Stimulated activated CD8-positive, alpha-beta memory T cell treated with anti-CD3 and anti-CD28 coated beads, Interleukin-2, amount 100 ng/mL, for 1 hour (primary cell): ENCODE results near the gene CBX5.
A peak's percentile ranks its signal among the peaks of the same experiment; 100 is the strongest.
"Not testable (repeated sequence)": the region's sequence is repeated elsewhere in the genome, so short reads cannot be mapped to it uniquely, and the experiment has no call there.

Source experiments
- DNase-seq, 2 donors: peaks; one replicate each; pipeline ENCODE4 v3.0.0-alpha.2; 2020; ENCODE audit warnings: low read depth in 2 of 2

The CBX5 gene

DNA sequence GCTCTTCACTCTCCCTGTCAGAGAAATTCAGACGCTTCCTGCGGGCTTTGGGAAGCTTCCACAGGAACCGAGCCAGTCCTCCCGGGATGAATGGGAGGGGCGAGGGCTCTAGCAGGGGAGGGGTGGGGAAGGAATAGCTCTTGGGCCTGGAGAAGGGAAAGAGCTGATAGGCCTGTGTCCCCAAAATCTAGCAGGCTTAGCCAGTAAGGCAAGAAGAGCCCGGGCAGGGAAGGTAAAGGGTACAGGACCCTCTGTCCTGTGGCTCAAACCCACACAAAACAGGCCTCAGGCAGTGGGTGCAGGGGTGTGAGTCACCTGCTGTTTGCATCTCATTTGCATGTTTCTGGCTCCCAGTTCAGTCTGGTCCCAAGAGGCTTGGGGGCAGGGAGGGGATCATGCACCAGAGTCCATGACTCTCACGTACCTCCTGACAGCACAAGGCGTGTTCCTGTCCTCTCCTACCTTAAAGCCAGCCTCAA, 82.5 kb downstream of the CBX5 start:
- no peak for DNase-seq

DNA sequence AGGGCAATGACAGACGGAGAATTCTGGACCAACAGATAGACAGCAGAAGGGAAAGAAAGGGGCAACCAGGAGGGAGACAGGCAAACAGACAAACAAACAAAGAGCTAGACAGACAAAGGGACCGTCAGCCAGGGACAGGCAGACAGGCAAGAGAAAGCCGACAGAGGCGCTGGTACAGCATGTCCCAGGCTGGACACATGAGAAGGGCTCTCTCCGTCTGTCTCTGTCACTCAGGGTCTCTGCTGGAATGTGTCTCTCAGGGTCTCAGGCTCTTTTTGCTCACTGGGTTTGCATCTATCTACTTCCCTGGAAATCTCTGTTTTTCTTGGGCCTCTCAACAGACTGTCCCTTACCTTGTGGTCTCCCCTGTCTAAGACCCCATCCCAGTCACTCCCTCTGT, 82.9 kb downstream of the CBX5 start:
- DNase-seq, result no peak

DNA sequence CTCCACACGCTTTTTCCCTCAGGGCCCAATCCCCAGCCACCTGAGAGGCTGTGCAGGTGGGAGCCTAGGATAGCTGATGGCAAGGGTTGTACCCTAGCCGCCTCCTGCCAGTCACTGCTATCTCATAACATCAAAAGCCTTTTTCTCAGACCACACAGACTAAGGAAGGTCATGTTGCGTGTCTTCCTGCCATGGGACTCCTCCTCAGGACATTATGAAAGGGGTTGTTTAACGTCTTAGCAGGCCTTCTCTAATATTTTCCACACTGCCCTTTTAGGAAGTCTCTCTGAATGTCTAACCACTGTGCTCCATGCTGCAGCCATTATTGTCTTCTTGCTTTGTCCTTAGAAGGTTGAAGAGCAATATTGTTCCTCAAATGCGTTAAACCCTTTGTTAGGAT, 83.5 kb downstream of the CBX5 start:
- DNase-seq, result no peak

DNA sequence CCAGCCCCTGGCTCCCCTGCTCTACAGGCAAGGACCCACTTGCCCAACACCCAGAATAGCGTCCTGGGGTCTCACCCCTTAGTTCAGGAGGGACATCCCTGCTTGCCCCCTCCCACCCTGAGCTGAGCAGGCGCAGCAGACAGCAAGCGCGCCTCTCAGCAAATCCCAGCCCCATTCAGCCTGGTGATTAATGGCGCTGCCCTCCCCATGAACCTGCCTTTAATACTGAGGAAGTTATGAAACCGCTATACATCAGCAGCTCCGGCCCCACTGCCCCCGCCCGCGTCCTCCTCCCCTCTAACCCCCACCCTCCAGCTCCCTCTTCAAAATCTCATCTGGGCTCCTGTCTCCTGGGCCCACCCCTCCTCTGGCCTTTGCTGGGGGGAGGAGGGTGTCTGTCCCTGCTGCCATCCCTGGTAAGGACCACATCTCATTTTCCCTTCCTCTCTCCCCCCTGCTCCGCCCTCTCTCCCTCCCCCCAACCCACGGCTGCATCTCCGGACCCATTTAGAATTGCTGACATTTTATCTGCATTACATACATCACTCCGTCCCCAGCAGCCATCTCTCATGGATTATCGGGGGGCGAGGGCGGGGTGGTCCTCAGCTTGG, 84.1 kb downstream of the CBX5 start:
- DNase-seq, result no peak

DNA sequence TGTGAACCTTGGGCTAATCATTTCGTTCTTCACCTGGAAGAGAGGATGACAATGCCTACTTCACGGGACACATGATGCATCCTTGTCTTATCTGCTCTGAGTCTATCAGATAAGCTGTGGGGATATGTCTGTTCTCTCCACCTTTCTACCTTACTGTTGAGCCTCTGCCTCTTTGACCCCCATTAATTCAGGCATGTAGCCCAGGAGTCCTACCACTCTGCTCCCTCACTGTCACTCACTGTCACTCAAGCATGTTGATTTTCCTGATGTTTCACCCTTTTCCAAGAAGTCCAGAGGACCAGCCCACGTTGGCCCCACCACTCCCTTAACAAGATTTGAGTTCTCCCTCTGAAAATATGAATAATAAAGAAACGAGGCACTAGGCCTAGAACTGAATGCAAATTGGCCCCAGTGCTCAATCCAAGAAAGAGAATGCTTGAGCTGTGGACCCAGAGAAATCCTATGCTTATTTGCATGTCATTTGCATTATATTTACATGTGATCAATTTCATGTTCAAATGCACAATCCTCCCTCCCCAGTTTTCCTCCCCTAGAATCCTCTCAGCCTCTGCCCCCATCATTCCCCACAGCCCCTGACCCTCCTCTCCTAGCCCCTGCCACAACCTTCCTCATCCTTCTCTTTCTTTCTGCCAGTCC, 84.7 kb downstream of the CBX5 start:
- no peak for DNase-seq

DNA sequence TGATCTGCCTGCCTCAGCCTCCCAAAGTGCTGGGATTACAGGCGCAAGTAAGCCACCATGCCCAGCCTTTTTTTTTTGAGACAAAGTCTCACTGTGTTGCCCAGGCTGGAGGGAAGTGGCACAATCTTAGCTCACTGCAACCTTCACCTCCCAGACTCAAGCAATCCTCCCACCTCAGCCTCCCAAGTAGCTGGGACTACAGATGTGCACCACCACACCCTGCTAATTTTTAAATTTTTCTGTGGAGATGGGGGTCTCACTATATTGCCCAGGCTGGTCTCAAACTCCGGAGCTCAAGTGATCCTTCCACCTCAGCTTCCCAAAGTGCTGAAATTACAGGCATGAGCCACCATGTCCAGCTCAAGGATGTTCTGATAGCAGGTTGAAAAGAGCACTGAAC, 85.3 kb downstream of the CBX5 start:
- DNase-seq, result not testable (repeated sequence)

DNA sequence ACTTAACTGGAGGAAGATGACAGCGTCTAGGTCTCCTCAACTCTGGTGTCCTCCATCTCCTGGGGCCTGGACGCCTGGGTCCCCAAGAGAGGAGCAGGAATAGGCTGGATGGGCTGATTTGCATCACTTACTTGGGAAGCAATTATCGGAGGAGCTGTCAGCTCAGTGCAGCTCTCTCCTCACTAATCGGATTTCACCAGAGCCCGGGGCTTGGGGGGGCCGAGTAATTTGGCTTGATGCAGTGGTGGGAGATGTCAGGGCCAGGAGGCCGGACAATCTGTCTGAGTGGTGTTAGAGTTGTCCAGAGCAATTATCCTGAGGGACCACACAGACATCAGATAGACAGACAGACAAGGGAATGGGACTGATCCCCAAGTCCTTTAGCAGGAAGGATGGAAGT, 86.5 kb downstream of the CBX5 start:
- DNase-seq, result no peak

DNA sequence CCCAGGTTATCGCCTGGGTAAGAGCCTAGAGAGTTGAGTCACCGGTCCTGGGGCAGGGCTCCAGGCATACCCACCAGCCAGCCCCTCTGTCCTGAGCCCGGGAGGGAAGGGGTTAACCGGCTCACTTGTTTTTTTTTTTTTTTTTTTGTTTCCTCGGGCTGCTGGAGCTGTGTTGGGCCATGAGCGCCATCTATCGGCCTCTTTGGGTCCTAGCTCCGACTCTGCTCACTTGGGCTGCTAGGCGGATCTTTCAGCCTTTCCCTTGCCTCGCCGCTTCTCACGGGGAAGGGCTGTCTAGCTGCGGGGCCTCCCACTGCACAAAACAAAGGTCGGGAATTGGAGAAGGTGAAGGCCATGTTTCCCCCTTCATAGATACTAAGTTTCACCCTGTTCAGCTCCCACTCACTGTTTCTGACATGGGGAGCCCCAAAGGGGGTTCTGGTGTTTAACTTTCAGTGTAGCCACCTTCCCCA, 88.3 kb downstream of the CBX5 start:
- DNase-seq, result peak; percentile 45 to 57

DNA sequence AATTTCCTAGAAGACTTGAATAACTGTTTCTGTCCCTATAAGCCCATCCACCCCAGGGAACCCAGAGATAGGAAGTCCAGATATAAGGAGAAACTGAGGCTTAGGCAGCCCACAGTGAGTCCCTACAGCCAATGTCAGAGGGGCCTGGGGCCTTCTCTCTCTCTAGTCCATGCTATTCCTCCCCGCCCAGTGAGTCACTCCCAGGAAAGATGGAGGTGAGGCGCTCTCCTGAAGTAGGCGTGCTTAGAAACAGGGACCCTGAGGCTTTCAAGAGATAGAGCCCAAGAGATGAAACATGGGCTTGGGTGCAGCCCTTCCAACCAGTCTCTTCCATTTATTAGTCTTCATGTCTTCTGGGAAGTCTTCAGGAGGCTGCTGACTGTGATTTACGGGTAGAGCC, 88.8 kb downstream of the CBX5 start:
- DNase-seq, result no peak

DNA sequence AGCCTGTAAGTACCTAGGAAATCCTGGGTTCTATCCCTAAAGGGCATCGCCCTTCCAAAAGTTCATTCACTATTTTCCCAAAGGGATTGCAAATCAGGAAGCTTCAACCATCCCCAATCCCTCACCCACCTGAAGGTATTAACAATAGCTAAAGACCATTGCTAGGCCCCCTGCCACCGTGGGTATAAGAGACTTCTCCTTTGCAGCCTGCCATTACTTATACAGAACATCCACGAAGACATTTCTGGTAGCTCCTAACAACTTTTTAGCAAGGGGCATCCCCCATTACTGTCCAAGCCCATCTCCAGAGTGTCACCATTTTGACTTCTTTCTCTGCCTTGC, 90.8 kb downstream of the CBX5 start:
- no peak for DNase-seq

DNA sequence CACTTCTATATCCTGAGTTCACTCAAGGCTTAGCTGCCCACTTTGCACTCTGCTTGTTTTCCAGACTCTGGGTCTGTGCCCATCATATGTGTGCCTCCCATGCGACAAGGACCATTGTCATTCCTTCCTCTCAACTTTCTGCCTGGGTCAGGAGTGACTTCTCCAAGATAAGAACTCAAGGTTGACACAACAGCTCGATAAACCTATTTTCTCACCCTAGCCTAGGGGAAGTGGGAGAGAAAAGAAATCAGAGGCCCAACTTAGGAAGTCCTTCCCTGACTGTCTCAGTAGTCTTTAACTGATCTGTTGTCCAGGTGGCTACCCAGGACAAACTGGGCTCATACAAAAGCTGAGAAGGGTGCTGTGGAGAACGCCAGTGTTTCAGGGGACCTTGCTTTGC, 92.8 kb downstream of the CBX5 start:
- DNase-seq, result no peak

DNA sequence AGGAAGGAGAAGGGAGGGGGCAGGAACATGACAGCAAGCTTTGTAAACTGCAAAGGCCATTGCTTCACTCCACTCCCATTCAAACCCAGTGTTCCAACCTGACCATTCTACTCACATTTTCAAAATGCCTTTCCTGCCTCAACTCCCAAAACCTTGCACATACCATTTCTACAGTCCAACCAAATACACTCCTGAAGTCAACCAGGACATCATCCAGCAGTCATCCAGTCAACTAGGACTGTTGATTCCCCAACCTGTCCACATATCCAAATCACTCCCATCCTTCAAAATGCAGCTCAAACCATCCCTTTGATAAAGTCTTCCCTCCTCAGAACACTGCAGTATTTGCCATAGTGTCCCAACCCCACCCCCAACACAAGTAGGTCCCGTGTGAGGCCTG, 94.0 kb downstream of the CBX5 start:
- no peak for DNase-seq

DNA sequence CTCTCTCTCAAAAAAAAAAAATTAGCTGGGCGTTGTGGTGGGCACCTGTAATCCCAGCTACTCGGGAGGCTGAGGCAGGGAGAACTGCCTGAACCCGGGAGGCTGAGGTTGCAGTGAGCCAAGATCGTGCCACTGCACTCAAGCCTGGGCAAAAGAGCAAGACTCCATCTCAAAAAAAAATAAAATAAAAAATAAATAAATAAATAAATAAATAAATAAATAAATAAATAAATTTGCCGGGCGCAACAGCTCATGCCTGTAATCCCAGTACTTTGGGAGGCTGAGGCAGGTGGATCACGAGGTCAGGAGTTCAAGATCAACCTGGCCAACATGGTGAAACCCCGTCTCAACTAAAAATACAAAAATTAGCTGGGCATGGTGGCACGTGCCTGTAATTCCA, 94.6 kb downstream of the CBX5 start:
- DNase-seq, result not testable (repeated sequence)

DNA sequence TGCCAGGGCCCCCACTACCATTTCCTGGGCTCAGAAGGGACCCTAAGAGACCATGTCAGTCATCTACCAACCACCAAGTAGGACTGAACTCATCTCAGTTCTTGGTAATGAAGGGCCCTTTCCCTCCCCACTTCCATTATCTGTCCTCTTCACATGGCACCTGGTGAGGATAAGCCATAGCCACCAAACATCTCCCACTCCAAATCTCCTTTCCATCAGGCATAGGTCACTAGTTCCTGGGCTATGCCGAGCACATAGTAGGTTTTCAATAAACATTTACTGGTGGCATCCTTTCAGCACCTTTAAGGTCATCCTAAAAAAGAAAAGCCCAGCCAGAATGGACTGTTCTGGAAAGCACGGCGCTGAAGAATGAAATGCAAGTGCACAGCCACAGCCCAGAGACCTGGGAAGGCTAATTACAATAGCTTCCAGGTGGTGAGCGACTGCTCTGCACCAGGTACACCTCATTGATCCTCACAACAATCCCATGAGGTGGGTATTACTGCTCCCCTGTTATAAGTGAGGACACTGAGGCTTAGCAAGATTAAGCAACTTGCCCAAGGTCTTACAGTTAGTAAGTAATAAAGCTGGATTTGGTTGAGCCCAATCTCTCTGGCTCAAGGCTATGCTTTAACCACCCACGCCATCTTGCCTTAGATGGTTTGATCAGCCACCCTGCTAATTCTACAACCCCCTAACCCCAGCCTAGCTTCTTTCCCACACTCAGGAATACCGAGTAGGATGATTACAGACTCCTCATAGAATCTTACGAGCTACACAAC, 95.7 kb downstream of the CBX5 start:
- no peak for DNase-seq

DNA sequence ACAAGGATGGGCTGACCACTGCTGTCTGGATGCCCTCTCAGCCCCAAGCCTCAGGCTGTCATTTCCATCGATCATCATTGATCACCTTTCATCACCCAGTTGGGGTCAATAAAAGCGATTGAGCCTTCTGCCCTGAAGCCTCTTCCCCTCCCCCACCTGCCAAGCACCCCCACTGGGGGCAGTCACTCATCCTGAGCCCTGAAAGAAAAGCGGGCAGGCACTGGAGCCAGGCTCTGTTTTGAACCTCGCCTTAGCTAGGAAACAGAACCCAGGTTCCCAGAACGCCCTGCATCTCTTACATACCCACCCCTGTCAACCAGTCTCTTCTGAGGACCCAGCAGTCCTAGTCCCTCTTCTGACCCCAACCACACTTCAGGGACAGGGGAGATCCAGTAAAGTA, 96.9 kb downstream of the CBX5 start:
- DNase-seq, result no peak

DNA sequence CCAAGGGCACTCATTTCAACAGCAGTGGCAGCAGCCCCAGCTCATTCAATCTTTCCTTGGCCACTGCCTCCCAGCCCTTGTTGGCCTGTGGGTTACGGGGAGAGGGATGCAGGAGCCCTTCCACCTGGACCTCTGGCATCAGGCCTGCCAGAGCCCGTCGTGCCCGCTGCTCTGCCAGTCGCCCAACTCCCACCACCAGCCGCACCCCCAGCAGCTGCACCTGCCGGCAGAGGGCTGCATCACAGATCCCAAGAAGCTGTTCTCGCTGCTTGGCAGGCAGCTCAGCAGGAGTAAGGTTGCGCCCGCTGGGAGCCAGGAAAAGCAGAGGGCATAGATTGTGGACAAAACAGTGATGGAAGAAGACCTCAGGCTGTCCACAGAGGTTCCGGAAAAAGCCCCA, 97.8 kb downstream of the CBX5 start:
- no peak for DNase-seq
